Measurements from ENCODE around the gene MAPKAPK2. TPM values are rescaled to one million over a fixed set of nuclear protein-coding genes. Genes with fewer than 3 reads are reported as not detected.

Gene MAPKAPK2
- total RNA-seq, 1 donor from 2014 or later: 20.7 TPM

GRCh38 chr1:206772243-206772937, 87.7 kb downstream of the MAPKAPK2 start, which contains the start of gene IL10:
IL10 (minus strand) TSS chr1:206772494; CDS start chr1:206772435, 59 bp downstream.
- no peak for DNase-seq (ENCODE audit: low spot score)

GRCh38 chr1:206774093-206774492, 89.4 kb downstream of the MAPKAPK2 start:
- DNase-seq (ENCODE audit: low spot score): no peak

- DNase-seq (ENCODE audit: low spot score): no peak
These were observed 91.5 kb downstream of the MAPKAPK2 start for GRCh38 chr1:206776229-206776628.

GRCh38 chr1:206778031-206778430, 93.3 kb downstream of the MAPKAPK2 start:
- no peak for DNase-seq (ENCODE audit: low spot score)

- DNase-seq (ENCODE audit: low spot score): peak; percentile 22
These were observed 94.2 kb downstream of the MAPKAPK2 start for GRCh38 chr1:206778911-206779310.

- no peak for DNase-seq (ENCODE audit: low spot score)
These were observed 94.9 kb downstream of the MAPKAPK2 start for GRCh38 chr1:206779638-206780037.

GRCh38 chr1:206782448-206782847, 97.7 kb downstream of the MAPKAPK2 start:
- no peak for DNase-seq (ENCODE audit: low spot score)

GRCh38 chr1:206783506-206783905, 98.8 kb downstream of the MAPKAPK2 start:
- DNase-seq (ENCODE audit: low spot score): no peak

Other genes with a start within 250 kb of the MAPKAPK2 start
- 4.3 TPM for gene IKBKE, start 214.4 kb upstream of the MAPKAPK2 start, total RNA-seq (ENCODE audit: insufficient read depth, low replicate concordance)
- 25.3 TPM for gene RASSF5, start 177.4 kb upstream of the MAPKAPK2 start, total RNA-seq (ENCODE audit: insufficient read depth, low replicate concordance)
- 26.7 TPM for gene EIF2D, start 72.4 kb upstream of the MAPKAPK2 start, total RNA-seq (ENCODE audit: insufficient read depth, low replicate concordance)
- 17.8 TPM for gene DYRK3, start 49.4 kb upstream of the MAPKAPK2 start, total RNA-seq (ENCODE audit: insufficient read depth, low replicate concordance)
- not detected for gene IL19, start 85.9 kb downstream of the MAPKAPK2 start, total RNA-seq (ENCODE audit: insufficient read depth, low replicate concordance)
- gene IL10, start 87.6 kb downstream of the MAPKAPK2 start, total RNA-seq (ENCODE audit: insufficient read depth, low replicate concordance): not detected
- 2.2 TPM for gene IL20, start 180.7 kb downstream of the MAPKAPK2 start, total RNA-seq (ENCODE audit: insufficient read depth, low replicate concordance)
- gene IL24, start 212.5 kb downstream of the MAPKAPK2 start, total RNA-seq (ENCODE audit: insufficient read depth, low replicate concordance): not detected
- gene FCMR, start 237.0 kb downstream of the MAPKAPK2 start, total RNA-seq (ENCODE audit: insufficient read depth, low replicate concordance): not detected

All from umbilical cord (tissue), 2 donors.